PFSK-1 (cell line): ENCODE data around the gene TTLL11.

Experiments used
- POLR2AphosphoS5 ChIP-seq: IDR thresholded peaks from 2 replicates; pipeline ENCODE4 v1.6.1; 2012; ENCODE audit warnings: low read depth, mild to moderate bottlenecking, control low read depth, low read length, moderate library complexity
- SIN3A ChIP-seq: IDR thresholded peaks from 2 replicates; pipeline ENCODE4 v1.6.1; 2012; ENCODE audit warnings: mild to moderate bottlenecking, low read length, moderate library complexity, borderline replicate concordance; ENCODE audit not compliant: insufficient read depth

- TF ChIP-seq POLR2AphosphoS5 (no peak), SIN3A (no peak)
Observed at GRCh38 chr9:121999556-121999955, 93.6 kb downstream of the TTLL11 start.
